H1 (cell line): Measurements from ENCODE around the gene PTGDS. TPM values are rescaled to one million over a fixed set of nuclear protein-coding genes. Genes with fewer than 3 reads are reported as not detected.

Experiments used
- CTCF ChIA-PET: fragments of 300-600 bp; sonication (Branson Sonifier 250); formaldehyde crosslinking; loops from one replicate; lab custom pipeline; 2021; ENCODE audit not compliant: partially characterized antibody; lab: Charles Lee
- POLR2A ChIA-PET: fragments of 300-600 bp; sonication (Branson Sonifier 250); formaldehyde crosslinking; loops from one replicate; lab custom pipeline; 2021; ENCODE audit warnings: inconsistent platforms; ENCODE audit not compliant: partially characterized antibody; lab: Charles Lee
- DNase-seq, 2 experiments: peaks; one replicate each; pipeline versions ENCODE4 v3.0.0 to v3.0.0-alpha.2; 2010 to 2022; ENCODE audit warnings: low spot score in 2 of 2, low read depth in 1 of 2, mixed read lengths in 1 of 2
- FAIRE-seq: peaks from 2 replicates; lab custom pipeline; 2011; peaks lifted over from hg19 to GRCh38; lab: Jason Lieb, UNC
- H2AFZ ChIP-seq: 2 replicates; pipeline ENCODE4 v1.8.1; 2012; ENCODE audit warnings: low read length, inconsistent platforms
- H2AK5ac ChIP-seq: 2 replicates; pipeline ENCODE4 v1.6.1; 2013; ENCODE audit warnings: low read depth, low read length
- H2BK120ac ChIP-seq: replicated peaks from 2 replicates; pipeline ENCODE3; 2013; ENCODE audit warnings: low read depth, low read length, inconsistent platforms
- H2BK12ac ChIP-seq: 2 replicates; pipeline ENCODE4 v1.6.1; 2013; ENCODE audit warnings: low read depth, low read length
- H2BK15ac ChIP-seq: 2 replicates; pipeline ENCODE4 v1.6.1; 2013; ENCODE audit warnings: low read length
- H2BK20ac ChIP-seq: 2 replicates; pipeline ENCODE4 v1.6.1; 2013; ENCODE audit warnings: low read length
- H2BK5ac ChIP-seq: 2 replicates; pipeline ENCODE4 v1.6.1; 2013; ENCODE audit warnings: low read depth, low read length
- H3K14ac ChIP-seq: 2 replicates; pipeline ENCODE4 v1.6.1; 2013; ENCODE audit warnings: inconsistent platforms; ENCODE audit not compliant: insufficient read length
- H3K18ac ChIP-seq: 2 replicates; pipeline ENCODE4 v1.6.1; 2013; ENCODE audit warnings: low read length; ENCODE audit errors: extremely low read depth
- H3K23ac ChIP-seq: 2 replicates; pipeline ENCODE4 v1.6.1; 2013; ENCODE audit warnings: inconsistent platforms; ENCODE audit not compliant: insufficient read length
- H3K23me2 ChIP-seq: 2 replicates; pipeline ENCODE4 v1.6.1; 2013; ENCODE audit warnings: low read depth, low read length
- H3K27ac ChIP-seq: 2 replicates; pipeline ENCODE4 v1.6.1; 2011; ENCODE audit warnings: low read depth, low read length, inconsistent platforms
- H3K27me3 ChIP-seq, 4 experiments: replicated peaks in 1 of 4; 1 replicate in 1 of 4; 2 replicates in 3 of 4; pipeline versions ENCODE4 v1.6.1 to v1.8.1; 2011 to 2013; ENCODE audit warnings: low read length in 3 of 4, mild to moderate bottlenecking in 3 of 4, inconsistent platforms in 2 of 4, mixed read lengths in 2 of 4, moderate library complexity in 1 of 4; ENCODE audit not compliant: control insufficient read depth in 3 of 4, insufficient read depth in 3 of 4; ENCODE audit errors: extremely low read depth in 1 of 4
- H3K36me3 ChIP-seq, 4 experiments: 2 replicates each; pipeline versions ENCODE4 v1.6.1 to v1.8.1; 2011 to 2013; ENCODE audit warnings: mild to moderate bottlenecking in 4 of 4, low read length in 3 of 4, moderate library complexity in 2 of 4, control low read depth in 1 of 4, inconsistent platforms in 1 of 4; ENCODE audit not compliant: insufficient read depth in 4 of 4, control insufficient read depth in 2 of 4
- H3K4ac ChIP-seq: replicated peaks from 2 replicates; pipeline ENCODE3; 2013; ENCODE audit warnings: low read length, low read depth, mixed read lengths, inconsistent platforms; ENCODE audit not compliant: insufficient read length
- H3K4me1 ChIP-seq, 4 experiments: replicated peaks in 1 of 4; 1 replicate in 1 of 4; 2 replicates in 3 of 4; pipeline versions ENCODE4 v1.6.1 to v1.8.1; 2011 to 2013; ENCODE audit warnings: low read length in 3 of 4, inconsistent platforms in 2 of 4, mixed read lengths in 1 of 4; ENCODE audit not compliant: insufficient read depth in 4 of 4, control insufficient read depth in 3 of 4
- H3K4me2 ChIP-seq, 2 experiments: 2 replicates each; pipeline versions ENCODE4 v1.6.1 to v1.8.1; 2011 to 2013; ENCODE audit warnings: low read depth in 2 of 2, low read length in 2 of 2, control low read depth in 1 of 2, inconsistent platforms in 1 of 2, mild to moderate bottlenecking in 1 of 2; ENCODE audit not compliant: insufficient read depth in 1 of 2
- H3K4me3 ChIP-seq, 4 experiments: fragments of 200-600, 300-600 bp in 1 of 4; sonication (generic), shearing (Covaris generic), sonication (Bioruptor Twin) in 1 of 4; 2 replicates each; pipeline versions ENCODE4 v1.5.1 to v1.8.1; 2011 to 2016; ENCODE audit warnings: low read length in 4 of 4, low read depth in 3 of 4, control low read depth in 2 of 4, inconsistent platforms in 2 of 4, mild to moderate bottlenecking in 2 of 4, mixed read lengths in 1 of 4, moderate library complexity in 1 of 4; ENCODE audit not compliant: insufficient read depth in 2 of 4; ENCODE audit errors: extremely low read depth in 1 of 4
- H3K56ac ChIP-seq: replicated peaks from 2 replicates; pipeline ENCODE3; 2013; ENCODE audit warnings: low read depth, mild to moderate bottlenecking, mixed read lengths, low read length, inconsistent platforms; ENCODE audit not compliant: insufficient read length
- H3K79me1 ChIP-seq: 2 replicates; pipeline ENCODE4 v1.6.1; 2013; ENCODE audit warnings: low read depth, low read length, control low read depth
- H3K79me2 ChIP-seq, 2 experiments: 2 replicates each; pipeline versions ENCODE4 v1.6.1 to v1.8.1; 2012 to 2013; ENCODE audit warnings: low read length in 2 of 2, mild to moderate bottlenecking in 2 of 2, inconsistent platforms in 1 of 2; ENCODE audit not compliant: insufficient read depth in 2 of 2, control insufficient read depth in 1 of 2
- H3K9ac ChIP-seq, 4 experiments: replicated peaks in 1 of 4; 1 replicate in 1 of 4; 2 replicates in 3 of 4; pipeline versions ENCODE4 v1.6.1 to v1.8.1; 2011 to 2013; ENCODE audit warnings: low read depth in 3 of 4, low read length in 3 of 4, control low read depth in 2 of 4, mild to moderate bottlenecking in 2 of 4, moderate library complexity in 2 of 4, inconsistent platforms in 1 of 4; ENCODE audit errors: extremely low read depth in 1 of 4
- H3K9me3 ChIP-seq, 2 experiments: 2 replicates each; pipeline versions ENCODE4 v1.6.1 to v1.8.1; 2012 to 2013; ENCODE audit warnings: mild to moderate bottlenecking in 2 of 2, moderate library complexity in 2 of 2, control low read depth in 1 of 2, inconsistent platforms in 1 of 2, low read depth in 1 of 2, low read length in 1 of 2, mixed read lengths in 1 of 2; ENCODE audit not compliant: insufficient read depth in 2 of 2
- H4K20me1 ChIP-seq, 2 experiments: replicated peaks in 1 of 2; 2 replicates each; pipeline versions ENCODE3 to v1.8.1; 2011 to 2013; ENCODE audit warnings: inconsistent platforms in 2 of 2, low read length in 2 of 2, mild to moderate bottlenecking in 1 of 2; ENCODE audit not compliant: insufficient read depth in 2 of 2, control insufficient read depth in 1 of 2
- H4K5ac ChIP-seq: 2 replicates; pipeline ENCODE4 v1.6.1; 2013; ENCODE audit warnings: low read length, low read depth, mixed read lengths, inconsistent platforms; ENCODE audit not compliant: insufficient read length
- H4K8ac ChIP-seq: 2 replicates; pipeline ENCODE4 v1.8.0; 2013; ENCODE audit warnings: mild to moderate bottlenecking, moderate library complexity, low read length, inconsistent platforms; ENCODE audit not compliant: insufficient read depth; ENCODE audit errors: extremely low read depth
- H4K91ac ChIP-seq: replicated peaks from 2 replicates; pipeline ENCODE3; 2013; ENCODE audit warnings: low read length, mixed read lengths, inconsistent platforms; ENCODE audit not compliant: insufficient read length
- ASH2L ChIP-seq: fragments of 200-600, 300-600 bp; sonication (generic); IDR thresholded peaks from one replicate; pipeline ENCODE4 v1.7.1; 2017; ENCODE audit warnings: low read length
- ATF2 ChIP-seq: IDR thresholded peaks from 2 replicates; pipeline ENCODE4 v1.6.1; 2012; ENCODE audit warnings: low read length, inconsistent platforms
- CTBP2 ChIP-seq: IDR thresholded peaks from 2 replicates; pipeline ENCODE4 v1.7.0; 2011; ENCODE audit warnings: borderline replicate concordance, mild to moderate bottlenecking, moderate library complexity, mixed read lengths, low read length; ENCODE audit not compliant: insufficient read depth, insufficient read length
- EGR1 ChIP-seq: IDR thresholded peaks from 2 replicates; pipeline ENCODE4 v1.6.1; 2011; ENCODE audit warnings: low read depth, low read length, borderline replicate concordance
- EP300 ChIP-seq, 2 experiments: IDR thresholded peaks; 1 replicate in 1 of 2; 2 replicates in 1 of 2; pipeline ENCODE4 v1.6.1; 2011 to 2012; ENCODE audit warnings: low read depth in 2 of 2, low read length in 2 of 2, mild to moderate bottlenecking in 2 of 2, borderline replicate concordance in 1 of 2, inconsistent platforms in 1 of 2, moderate library complexity in 1 of 2
- EZH2 ChIP-seq: fragments of 200-600 bp; sonication (generic); IDR thresholded peaks from 2 replicates; pipeline ENCODE4 v1.7.1; 2012; ENCODE audit warnings: low read depth, mild to moderate bottlenecking, moderate library complexity, low read length, inconsistent platforms; ENCODE audit not compliant: severe bottlenecking
- KDM4A ChIP-seq: IDR thresholded peaks from one replicate; pipeline ENCODE4 v1.7.1; 2012; ENCODE audit warnings: low read depth, mild to moderate bottlenecking, moderate library complexity, low read length, inconsistent platforms; ENCODE audit not compliant: severe bottlenecking
- MAX ChIP-seq: IDR thresholded peaks from 2 replicates; pipeline ENCODE4 v1.6.1; 2012; ENCODE audit warnings: inconsistent platforms
- POU5F1 ChIP-seq: IDR thresholded peaks from 2 replicates; pipeline ENCODE4 v1.6.1; 2011; ENCODE audit warnings: low read depth, mild to moderate bottlenecking, low read length, moderate library complexity
- SUZ12 ChIP-seq: fragments of 200-600 bp; sonication (generic); IDR thresholded peaks from 2 replicates; pipeline ENCODE4 v1.6.1; 2012; ENCODE audit warnings: mild to moderate bottlenecking, inconsistent platforms, low read length, moderate library complexity, mixed read lengths
- TEAD4 ChIP-seq: IDR thresholded peaks from 2 replicates; pipeline ENCODE4 v1.6.1; 2012; ENCODE audit warnings: low read depth, low read length, inconsistent platforms, mixed read lengths
- WGBS, 2 experiments: shearing (Covaris generic) in 1 of 2; methylation state at CpG; one replicate each; pipeline versions ENCODE4 v1.1.6 to v1.1.7; 2013 to 2015; ENCODE audit warnings: low lambda C conversion rate in 2 of 2, mixed read lengths in 2 of 2, inconsistent platforms in 1 of 2, low coverage in 1 of 2, missing lambda C conversion rate in 1 of 2; ENCODE audit not compliant: insufficient replicate concordance in 2 of 2, insufficient coverage in 1 of 2, insufficient read length in 1 of 2; ENCODE audit errors: extremely low coverage in 1 of 2, missing lambda C conversion rate in 1 of 2; 5-methylcytosine and 5-hydroxymethylcytosine counted together
- polyA plus RNA-seq, 7 experiments: library from polyadenylated mRNA; depleted of rRNA in 3 of 7; stranded (reverse) in 5 of 7; unstranded in 2 of 7; fragments of >200 nt in 5 of 7; fragments of 200-250 nt in 2 of 7; gene quantifications; 1 replicate in 5 of 7; 2 replicates in 1 of 7; 4 replicates in 1 of 7; pipeline versions ENCODE4 v1.2.1 to v1.2.3, GENCODE V29; 2011 to 2013; ENCODE audit warnings: missing spikeins in 2 of 7, mixed read lengths in 2 of 7
- total RNA-seq: library from RNA; stranded (reverse); fragmentation: NEBNext Ultra II Directional; extraction: Animal tissue kit (Norgen Biotek cat#: 25700); gene quantifications from 2 replicates; pipeline ENCODE4 v1.2.1, GENCODE V29; 2021

Gene PTGDS
- total and polyA plus RNA-seq, 2 of the 8 experiments (the other 6 are each of a cell fraction or from before 2014, with no cell fraction given) = 1.7 to 2.3 TPM

DNA sequence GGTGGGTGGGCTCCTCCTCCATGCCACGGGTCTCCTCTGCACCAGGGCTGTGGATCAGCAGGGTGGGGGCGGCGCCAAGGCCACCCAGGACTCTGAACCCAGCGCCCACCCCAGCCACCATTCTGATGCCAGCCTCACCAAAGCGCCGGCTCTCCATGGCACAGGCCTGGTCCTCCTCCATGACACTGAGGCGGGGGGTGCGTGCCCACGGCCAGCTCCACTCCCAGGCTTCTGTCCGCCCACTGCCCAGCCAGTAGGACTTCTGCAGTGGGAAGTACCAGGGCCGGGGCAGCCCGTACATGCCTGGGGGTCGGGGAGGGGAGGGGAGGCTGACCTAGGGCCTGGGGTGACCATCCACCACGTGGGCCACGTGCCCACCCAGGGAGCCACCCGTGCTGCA, 39.1 kb downstream of the PTGDS start:
- Histone ChIP-seq H3K23ac (no peak overlapping the region), H2BK12ac (no peak overlapping the region), H2BK15ac (no peak overlapping the region), H3K36me3 (peaks cover 0 to 13% (median 0%) of the 10 kb centered on the region in 4 experiments; a peak in 1 of 8 replicates), H3K14ac (no peak overlapping the region), H2AFZ (no peak overlapping the region), H4K5ac (no peak overlapping the region), H3K9ac (no peak overlapping the region), H3K4me3 (no peak overlapping the region), H3K27me3 (no peaks in the 10 kb centered on the region; a peak in 1 of 7 replicates), H3K79me2 (no peaks in the 10 kb centered on the region), H3K9me3 (peaks cover 0 to 27% of the 10 kb centered on the region in 2 experiments; a peak in 2 of 4 replicates), H3K27ac (no peak overlapping the region), H4K8ac (no peak overlapping the region), H2BK120ac (no peak overlapping the region), H3K4ac (no peak overlapping the region), H2BK5ac (no peak overlapping the region), H4K91ac (no peak overlapping the region), H4K20me1 (peaks cover 0 to 2% of the 10 kb centered on the region in 2 experiments), H3K18ac (no peak overlapping the region), H3K23me2 (no peaks in the 10 kb centered on the region; the same call in 1 of the 2 replicates), H2BK20ac (no peak overlapping the region), H3K4me1 (peaks cover 0 to 7% (median under 1%) of the 10 kb centered on the region in 4 experiments; a peak in 2 of 7 replicates), H3K79me1 (no peaks in the 10 kb centered on the region), H2AK5ac (no peak overlapping the region), H3K4me2 (no peak overlapping the region), H3K56ac (no peak overlapping the region)
- POLR2A ChIA-PET = no interaction called here
- FAIRE-seq = no peak
- DNase-seq = no peak
- 84% methylated on average over 11 of the region's 16 CpGs; no CpG with 5 or more reads in 1 of the 2 experiments for WGBS, 2 experiments
- CTCF ChIA-PET = interaction anchor here (0.8 to 7.2 kb wide), 5 partner anchors 14 to 69 kb away, joined by 3 to 54 read pairs (median 6); partner anchors contain the start of genes ABCA2 and FUT7
- TF ChIP-seq EGR1 (no peak), SUZ12 (no peak), EP300 (IDR thresholded peaks at IDR 0.05; ENCODE audit: borderline replicate concordance in 1 of 2, low read depth in 2 of 2, low read length in 2 of 2) (no peak), CTBP2 (no peak), POU5F1 (no peak), KDM4A (no peak), TEAD4 (no peak), ASH2L (no peak), ATF2 (no peak), MAX (no peak), EZH2 (no peak)
